ENCODE measurements around the gene CEP68.

- no peak for TF ChIP-seq POLR2A (IDR thresholded peaks at IDR 0.05; ENCODE audit: low read depth, low read length)
- 0 out of 2 replicates have a peak, but pooled peaks have one; percentile 6 for TF ChIP-seq POLR2AphosphoS5 (IDR thresholded peaks at IDR 0.05; ENCODE audit: low read depth, low read length)
- no peak for TF ChIP-seq TAF1 (IDR thresholded peaks at IDR 0.05; ENCODE audit: borderline replicate concordance, low read depth, low read length)
Measured at GRCh38 chr2:65018141-65018582, 38.1 kb upstream of the CEP68 start.
